ENCODE data around the gene RPGR.

DNA sequence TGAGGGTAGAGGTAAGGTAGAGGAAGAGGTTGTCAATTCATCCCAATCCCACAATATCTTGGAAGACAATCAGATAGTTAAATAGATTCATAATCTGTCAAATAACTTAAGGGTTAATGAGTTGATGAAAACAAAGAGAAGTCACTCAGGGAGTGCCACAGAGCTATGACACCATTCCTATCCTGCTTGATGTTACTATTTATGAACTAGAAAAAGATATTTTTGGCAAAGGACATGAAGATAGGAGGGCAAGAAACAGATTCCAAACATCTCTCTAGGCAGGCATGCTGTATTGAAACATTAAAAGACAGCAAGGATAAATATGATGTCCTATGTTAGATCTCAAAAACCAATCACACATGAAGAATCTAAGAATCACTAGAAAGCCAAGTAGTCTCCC, 103.1 kb downstream of the RPGR start:
- no peak for TF ChIP-seq ISL1 (CRISPR knock-in tag; IDR thresholded peaks at IDR 0.05)
- no peak for TF ChIP-seq CSDC2 (CRISPR knock-in tag; IDR thresholded peaks at IDR 0.05)
- no peak for TF ChIP-seq BACH2 (CRISPR knock-in tag; IDR thresholded peaks at IDR 0.05; ENCODE audit: borderline replicate concordance)
- no peak for TF ChIP-seq ZFP30 (CRISPR knock-in tag; IDR thresholded peaks at IDR 0.05)
- no peak for TF ChIP-seq ZFP3 (CRISPR knock-in tag; IDR thresholded peaks at IDR 0.05)
- TF ChIP-seq, protein P1, sequence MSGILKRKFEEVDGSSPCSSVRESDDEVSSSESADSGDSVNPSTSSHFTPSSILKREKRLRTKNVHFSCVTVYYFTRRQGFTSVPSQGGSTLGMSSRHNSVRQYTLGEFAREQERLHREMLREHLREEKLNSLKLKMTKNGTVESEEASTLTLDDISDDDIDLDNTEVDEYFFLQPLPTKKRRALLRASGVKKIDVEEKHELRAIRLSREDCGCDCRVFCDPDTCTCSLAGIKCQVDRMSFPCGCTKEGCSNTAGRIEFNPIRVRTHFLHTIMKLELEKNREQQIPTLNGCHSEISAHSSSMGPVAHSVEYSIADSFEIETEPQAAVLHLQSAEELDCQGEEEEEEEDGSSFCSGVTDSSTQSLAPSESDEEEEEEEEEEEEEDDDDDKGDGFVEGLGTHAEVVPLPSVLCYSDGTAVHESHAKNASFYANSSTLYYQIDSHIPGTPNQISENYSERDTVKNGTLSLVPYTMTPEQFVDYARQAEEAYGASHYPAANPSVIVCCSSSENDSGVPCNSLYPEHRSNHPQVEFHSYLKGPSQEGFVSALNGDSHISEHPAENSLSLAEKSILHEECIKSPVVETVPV (CRISPR knock-in tag; IDR thresholded peaks at IDR 0.05): no peak
- no peak for TF ChIP-seq ESRRG (CRISPR knock-in tag; IDR thresholded peaks at IDR 0.05)
- TF ChIP-seq ARNTL (CRISPR knock-in tag; IDR thresholded peaks at IDR 0.05; ENCODE audit: borderline replicate concordance, low read depth): no peak
